HG03045 (cell line): Measurements from ENCODE around the gene SLIT1.

Experiments
- ATAC-seq: cut with Tn5 transposase; IDR thresholded peaks from one replicate; pipeline ENCODE4 v1.9.1; 2021; ENCODE audit warnings: mild to moderate bottlenecking, moderate library complexity; ENCODE audit not compliant: unreplicated experiment

Gene SLIT1

DNA sequence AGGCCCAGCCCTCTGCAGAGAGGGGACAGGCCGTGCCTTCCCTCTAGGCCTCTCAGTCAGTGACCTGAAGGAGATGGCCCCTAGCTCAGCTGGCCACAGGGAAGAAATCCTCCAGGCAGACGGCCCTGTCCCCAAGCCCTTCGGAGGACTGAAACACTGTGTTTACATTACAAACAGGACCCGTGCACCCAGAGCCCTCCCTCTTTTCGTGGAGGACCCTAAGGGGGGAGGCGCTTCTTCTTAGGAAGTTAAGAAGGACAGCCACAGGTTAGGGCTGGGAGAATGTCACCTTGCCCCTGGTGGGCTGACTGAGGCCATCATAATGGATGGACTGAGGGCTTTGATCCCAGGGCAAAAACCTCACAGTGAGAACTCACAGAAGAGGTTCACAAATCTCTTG lies 154.9 kb downstream of the SLIT1 start:
- ATAC-seq, result no peak

DNA sequence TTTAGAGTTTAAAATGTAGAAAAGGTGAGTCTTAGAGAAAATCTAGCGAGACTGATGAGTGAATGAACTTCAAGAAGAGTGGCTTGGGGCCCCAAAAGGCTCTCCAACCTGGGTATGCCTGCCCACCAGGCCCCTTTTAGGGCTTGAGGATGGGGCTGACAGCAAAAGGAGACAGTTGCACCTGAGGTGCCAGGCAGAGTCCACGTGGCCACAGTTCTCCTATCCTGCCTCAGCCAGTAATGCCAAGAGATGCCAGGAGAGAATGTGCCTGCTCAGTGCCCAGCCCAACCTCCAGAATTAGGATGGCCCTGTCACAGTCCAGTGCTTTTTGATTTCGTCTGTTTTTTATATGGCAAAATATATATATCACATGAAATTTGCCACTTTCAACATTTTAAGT lies 156.5 kb downstream of the SLIT1 start:
- ATAC-seq, result no peak

DNA sequence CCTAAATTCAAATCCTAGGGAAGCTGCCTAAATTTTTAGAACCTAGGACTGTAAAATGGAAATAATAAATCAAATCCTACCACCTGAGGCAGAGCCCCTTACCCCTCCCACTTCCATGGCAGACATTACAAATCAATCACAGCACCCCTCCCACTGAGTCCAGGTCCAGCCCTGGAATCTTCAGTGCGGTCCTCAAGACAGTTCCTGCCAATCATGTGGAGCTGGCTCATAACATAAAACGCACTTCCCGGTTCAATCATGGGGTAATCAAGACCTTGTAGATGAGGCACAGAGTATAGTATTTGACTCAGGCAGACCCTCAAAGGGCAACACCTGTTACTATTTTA lies 157.0 kb downstream of the SLIT1 start:
- ATAC-seq, result no peak

DNA sequence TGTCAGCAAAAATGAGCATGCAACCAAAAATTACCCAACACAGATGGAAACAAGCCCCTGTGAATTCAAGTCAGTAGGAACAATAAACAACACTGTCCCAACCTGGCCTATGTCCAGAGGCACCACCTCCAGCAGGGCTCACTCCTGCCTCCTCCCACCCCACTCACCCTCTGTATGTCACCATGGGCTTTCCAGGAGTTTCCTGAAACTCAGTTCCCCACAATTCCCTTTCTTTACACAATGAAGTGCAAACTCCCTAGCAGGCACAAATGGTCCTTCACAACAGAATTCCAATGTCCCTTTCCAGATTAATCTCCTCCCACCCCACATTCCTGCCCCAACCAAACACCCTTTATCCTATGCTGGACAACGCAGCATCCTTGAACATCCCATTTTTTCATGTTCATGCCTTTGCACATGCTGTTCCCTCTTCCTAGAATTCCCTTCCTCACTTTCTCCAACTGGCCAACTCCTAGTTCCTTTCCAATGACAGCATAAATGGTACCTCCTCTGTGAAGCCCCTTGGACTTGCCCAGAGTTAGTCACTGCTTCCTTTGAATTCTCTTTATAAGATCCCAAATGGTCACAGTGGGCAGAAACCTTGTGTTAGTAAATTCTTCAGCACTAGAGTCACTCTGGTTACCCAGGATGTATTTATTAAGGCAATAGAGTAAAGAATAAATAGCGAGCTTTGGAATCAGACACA lies 157.5 kb downstream of the SLIT1 start:
- no peak for ATAC-seq

DNA sequence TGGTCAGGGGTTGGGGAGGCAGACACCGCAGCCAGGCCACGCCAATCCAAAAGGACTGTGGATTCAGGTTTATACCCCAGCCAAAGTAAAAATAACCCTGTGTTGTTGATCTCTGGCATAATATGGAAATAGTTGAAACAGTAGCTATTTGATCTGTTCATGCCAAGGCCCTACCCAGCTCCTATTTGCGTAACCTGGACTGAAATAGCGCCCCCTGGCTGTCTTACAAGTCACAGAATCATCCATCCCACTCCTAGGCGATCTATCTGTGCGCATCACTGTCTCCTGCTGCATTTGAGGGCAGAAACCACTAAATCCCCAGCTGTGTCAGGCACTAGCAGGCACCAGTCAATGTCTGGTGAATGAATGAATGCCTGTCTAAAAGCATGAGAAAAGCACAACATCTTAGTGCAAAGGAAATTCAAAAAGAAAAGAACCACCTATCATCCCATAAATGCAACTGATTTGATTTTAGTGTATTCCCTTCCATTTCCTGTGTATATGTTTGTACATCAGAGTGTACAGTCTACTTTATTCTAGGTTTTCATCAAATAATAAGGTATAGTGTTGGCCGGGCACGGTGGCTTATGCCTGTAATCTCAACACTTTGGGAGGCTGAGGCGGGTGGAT lies 160.0 kb downstream of the SLIT1 start:
- no peak for ATAC-seq

DNA sequence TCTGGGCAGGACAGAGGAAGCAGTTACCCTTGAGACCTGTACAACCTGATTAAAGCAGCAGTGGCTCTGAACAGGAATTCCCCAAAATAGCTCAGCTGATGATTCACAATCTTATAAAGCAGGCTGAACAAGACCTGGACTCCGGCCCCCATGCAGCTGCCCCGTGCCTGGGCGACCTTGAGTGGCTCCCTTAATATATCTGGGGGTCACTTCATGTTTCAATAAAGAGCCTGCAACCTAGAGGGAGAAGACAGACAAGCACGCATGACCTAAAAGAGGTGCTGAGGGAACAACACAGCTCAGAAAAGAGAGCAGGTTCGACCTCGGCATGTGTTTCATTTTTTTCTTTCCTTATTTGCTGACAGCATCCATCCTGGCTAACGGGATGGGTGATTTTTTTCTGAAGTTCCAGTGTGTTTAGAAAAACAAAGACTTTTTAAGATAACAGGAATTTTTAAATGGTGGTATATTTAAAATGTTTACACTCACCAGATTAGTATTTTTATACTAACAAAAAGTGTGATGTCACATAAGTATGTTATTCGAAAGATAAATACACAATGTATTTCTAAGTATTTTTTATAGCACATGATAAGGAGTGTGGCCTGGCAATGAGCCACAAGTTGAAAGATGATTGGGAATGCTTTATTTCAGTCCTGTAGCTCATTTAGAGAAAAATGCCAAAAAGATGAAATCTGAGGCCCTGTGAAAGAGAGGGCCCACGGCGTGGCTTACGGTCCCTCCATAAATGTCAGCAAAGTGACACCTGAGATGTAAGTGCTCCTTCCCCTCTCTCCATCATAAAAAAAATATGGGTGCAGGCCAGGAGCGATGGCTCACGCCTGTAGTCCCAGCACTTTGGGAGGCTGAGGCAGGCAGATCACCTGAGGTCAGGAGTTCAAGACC lies 161.3 kb downstream of the SLIT1 start:
- ATAC-seq, result no peak

DNA sequence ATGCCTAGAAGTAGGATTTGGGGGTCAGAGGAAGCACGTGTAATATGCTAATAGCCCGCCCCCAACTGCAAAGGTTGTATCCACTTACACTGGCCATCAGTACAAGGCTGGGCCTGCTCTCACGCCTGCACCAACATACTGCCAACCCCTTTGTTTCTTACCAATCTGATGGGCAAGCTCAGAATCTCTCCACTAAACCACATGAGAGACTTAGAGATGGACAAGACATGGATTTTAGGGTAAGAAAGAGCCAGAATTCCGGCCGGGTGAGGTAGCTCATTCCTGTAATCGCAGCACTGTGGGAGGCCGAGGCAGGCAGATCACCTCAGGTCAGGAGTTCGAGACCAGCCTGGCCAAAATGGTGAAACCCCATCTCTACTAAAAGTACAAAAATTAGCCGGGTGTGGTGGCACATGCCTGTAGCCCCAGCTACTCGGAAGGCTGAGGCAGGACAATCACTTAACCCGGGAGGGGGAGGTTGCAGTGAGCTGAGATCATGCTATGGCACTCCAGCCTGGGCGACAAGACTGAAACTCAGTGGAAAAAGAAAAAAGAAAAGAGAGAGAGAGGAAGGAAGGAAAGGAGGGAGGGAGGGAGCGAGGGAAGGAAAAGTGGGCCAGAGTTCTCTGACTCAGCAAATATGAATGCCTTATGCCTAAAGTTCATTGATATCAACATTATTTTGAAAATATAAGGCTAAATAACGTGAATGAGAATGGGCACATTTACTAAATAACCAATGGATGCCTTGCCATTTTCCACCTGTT lies 162.2 kb downstream of the SLIT1 start:
- ATAC-seq, result no peak

DNA sequence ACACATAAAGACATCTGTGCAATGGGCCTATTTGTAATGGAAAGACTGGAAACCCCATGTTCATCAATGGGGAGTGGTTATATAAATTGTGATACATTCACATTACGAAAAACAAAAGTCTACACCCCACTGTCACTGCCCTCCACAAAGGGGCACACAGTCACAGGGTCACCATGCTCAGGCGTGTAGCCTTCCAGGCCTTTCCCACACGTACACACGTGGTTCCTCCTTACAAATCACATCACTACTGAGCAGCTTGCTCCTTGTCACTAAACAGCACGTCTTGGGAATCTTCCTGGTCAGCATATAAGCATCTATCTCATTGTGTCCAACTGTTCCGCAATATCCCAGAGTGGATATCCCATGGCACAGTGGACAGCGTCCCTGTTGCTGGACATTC lies 163.1 kb downstream of the SLIT1 start:
- ATAC-seq, result no peak

DNA sequence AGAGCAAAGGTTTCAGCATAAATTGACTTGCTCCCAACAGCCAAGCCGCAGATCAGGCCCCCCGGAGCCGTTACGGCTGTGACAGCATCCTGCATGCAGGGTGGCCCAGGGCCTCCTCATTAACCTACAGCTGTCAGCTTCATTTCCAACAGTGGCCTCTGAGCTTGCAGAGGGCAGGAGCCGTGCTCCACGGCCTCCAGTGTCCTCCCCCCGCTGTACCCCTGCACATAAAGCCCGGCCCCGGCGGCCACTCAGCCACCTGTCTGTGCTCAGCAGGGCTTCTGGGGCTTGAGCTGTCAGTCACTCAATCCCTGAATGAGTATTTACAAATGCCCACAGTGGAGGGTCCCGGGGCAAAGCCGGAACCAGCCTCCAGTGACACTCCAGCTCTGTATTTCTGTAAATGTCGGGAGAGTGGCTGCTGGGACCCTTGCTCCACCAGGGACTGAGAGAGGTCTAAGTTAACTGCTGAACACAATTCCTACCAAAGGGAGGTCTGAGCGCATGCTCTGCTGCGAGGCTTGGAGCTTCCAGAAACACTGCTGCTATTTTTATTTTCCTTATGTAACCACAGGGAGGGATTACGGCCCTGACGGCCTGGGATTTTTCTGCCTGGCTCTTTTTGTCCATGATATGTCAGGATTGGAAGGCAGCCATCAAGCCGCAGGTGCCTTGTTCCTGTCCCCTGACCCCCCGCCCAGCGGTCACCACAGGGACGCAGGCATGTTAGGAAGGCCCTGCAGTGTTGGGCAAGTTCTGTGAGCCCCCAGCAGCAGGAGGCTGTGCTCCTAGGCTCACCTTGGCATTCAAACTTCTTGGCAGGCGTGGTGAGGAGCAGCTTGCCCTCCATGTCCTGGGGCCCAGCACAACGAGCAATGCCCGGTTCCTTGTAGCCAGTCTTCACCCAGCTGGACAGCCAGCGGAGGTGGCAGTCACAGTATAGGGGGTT lies 165.0 kb downstream of the SLIT1 start:
- ATAC-seq, result no peak

DNA sequence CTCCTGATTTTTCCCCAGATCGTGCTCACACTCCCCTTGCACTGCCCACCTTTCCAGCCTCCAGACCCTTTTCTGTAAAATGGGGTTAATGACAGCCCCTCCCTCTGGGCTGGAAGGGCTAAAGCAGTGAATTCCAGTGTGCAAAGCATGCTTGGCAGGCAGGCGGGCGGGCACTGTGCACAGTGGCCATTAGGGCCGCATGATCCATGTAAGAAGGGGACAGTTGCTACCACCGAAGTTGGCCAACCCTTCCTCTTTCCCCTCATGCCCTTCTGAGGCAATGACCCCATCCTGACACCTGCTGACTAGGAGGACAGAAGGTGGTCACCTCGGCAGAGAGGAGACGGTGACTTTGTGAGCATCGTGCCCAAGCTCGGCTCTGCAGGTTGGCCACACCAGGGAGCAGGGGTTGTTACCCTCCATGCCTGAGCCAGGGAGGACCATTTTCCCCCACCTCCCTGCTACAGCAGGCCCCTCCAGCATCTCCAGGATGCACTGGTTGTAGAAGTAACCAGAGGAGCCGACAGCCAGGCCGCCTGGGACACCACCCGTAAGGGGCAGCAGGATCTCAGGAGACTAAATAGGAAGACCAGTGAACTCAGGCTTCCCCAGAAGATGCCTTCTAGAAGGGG lies 166.4 kb downstream of the SLIT1 start:
- no peak for ATAC-seq

DNA sequence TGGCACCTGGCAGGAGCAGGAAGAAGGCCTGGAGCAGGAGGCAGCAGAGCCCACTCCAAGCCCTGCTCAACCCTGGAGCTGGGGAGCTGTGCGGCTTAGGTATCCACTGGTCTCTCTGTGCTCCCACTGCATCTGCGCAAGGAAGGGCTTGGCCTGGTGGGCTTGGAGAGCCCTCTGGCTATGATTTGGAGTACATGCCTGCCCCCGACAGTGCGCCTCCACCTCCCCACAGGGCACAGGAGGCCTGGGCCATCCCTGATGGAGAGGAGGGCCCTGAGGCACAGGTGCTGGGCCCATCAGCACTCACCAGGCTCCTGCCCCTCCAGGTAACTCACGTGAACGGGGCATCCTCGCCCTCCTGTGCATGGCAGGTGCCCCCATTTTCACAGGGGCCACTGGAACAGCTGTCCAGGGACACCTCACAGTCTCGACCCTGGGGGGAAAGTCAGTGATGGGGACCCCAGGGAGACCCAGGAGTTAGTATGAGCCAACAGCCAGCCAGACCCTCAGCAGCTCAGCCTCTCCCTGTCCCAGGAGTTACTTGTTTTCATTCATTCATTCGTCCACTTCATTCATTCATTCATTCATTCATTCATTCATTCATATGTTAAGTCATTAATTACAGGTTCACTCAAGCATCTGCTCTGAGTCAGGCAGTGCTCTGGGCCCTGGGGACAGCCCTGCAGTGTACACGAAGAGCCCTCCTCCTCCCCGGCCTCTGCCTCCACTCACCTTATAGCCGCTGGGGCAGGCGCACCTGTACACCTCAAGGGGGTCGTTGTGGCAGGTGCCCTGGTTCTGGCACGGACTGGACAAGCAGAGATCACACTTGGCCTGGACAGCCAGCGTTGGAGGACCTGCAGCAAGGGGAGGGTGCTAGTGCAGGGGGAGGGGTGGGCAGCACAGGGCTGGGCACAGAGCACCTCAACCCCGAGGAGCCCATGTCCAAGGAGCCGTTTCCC lies 167.2 kb downstream of the SLIT1 start:
- ATAC-seq, result no peak

DNA sequence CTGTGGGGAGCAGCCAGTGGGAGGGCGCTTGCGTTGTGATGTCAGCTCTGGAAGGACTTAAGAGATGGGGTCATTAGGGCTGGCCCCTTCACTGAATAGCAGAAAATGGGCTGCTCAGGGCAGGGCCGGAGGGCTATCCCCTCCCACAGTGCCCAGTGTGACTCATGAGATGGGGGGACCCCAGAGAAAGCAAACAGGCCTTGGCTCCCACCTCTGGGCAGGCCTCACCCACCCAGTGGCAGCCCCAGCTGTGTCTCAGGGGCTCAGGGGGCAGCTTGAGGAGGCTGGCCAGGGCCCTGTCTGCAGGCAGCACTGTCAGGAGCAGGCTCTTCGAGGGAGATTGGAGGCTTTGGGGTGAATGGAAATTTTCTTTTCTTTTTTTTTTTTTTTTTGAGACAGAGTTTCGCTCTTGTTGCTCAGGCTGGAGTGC lies 168.3 kb downstream of the SLIT1 start:
- ATAC-seq, result no peak

DNA sequence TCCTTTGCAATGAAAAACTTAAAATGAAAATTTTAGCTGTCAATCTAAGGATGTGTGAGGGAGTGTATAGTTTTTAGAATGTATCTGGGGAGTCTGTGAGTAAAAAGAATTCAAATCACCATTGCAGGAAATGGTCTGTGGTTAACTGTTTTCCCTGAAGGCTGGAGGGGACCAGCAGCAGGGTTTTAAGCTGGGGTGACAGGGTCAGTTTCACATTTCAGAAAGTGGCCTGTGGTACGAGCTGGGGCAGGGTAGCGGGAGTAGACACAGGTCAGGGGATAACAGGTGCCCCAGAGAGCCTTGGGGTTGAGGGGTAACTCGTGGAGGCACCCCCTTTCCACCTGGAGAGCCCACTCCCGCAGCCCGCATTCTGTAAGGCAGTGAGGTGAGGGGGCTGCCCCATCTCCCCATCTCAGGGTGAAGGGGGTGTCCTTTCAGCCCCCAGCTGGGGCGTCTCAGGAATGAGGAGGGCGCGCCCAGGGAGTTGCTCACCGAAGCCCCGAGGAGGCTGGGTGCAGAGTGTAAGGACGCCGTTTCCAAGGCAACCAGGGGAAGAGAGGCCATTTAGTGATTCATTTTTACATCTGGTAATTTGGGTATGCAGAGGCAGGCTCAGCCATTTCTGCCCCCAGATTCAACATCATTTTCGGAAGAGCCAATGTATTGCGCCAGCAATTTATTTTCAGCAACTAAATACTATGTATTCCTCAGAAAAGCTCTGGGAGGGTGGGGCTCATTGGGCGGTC lies 168.9 kb downstream of the SLIT1 start:
- peak; percentile 68 for ATAC-seq

DNA sequence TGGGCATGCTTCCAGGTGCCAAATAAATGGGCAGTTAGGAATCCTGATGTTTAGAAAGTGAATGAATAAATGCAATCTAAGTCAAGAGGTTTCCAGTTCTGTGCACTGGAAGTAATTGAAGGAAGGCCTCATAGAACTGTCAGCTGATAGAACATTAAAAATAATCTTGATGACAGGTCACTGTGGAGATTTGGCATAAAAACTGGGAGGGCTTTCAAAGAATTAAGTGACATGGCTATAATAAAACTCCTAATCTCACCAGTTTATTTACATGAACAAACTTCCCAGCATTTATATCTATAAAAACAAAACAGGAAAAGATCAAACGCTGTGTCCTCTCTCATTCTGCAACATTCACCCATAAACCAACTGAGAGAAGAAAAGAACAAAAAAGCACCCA lies 170.5 kb downstream of the SLIT1 start:
- no peak for ATAC-seq

DNA sequence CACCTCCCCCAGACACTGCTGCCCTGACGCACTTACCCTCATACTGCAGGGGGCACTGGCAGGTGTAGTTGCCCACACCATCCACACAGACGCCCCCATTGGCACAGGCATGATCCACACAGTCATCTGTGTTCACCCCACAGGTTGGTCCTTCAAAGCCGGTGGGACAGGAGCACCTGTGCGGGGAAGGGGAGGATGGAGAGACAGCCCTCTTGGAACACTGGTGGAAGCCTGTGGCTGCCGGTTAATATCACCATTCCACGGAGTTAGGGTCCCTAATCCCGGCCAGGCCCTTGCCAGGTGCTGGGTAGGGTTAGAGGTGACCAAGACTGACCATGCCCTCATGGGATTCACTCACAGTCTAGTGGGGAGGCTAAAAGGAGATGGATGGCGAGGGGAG lies 171.8 kb downstream of the SLIT1 start:
- ATAC-seq, result no peak

DNA sequence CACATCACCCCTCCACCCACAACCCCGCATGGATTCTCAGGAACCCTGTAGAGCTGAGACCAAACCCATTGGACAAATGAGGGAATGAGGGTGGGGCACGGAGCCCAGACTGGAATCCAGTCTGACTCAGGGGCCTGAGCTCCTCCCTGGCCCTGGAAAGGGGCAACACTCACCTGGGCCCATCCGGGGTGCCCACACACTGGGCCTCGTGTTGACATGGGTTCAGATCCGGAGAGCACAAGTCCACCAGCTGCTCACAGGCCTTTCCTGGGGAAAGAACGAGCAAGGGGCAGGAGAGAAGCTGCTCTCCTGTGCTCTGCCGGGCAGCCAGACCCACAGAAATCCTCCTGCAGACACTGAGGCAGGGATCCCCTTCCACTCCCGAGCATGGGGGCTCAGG lies 172.2 kb downstream of the SLIT1 start:
- ATAC-seq, result no peak

DNA sequence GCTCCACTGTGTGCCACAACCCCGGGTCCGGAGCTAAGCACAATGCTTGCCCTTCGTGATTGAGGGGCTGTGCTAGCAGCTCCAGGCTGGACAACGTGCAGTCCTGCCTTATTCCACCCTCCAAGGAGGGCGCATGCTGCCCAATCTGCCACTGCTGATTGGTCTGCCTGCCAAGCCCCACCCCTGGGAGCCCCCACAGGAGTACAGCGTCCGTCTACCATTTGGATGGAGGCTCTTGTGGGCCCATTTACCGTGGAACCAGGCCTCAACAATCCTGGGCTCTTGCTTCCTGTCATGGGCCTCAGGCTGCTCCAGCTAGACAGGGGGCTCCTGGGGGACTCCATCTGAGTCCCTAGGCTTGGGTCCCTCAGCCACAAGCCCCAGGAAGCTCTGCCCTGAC lies 173.3 kb downstream of the SLIT1 start:
- ATAC-seq, result no peak

DNA sequence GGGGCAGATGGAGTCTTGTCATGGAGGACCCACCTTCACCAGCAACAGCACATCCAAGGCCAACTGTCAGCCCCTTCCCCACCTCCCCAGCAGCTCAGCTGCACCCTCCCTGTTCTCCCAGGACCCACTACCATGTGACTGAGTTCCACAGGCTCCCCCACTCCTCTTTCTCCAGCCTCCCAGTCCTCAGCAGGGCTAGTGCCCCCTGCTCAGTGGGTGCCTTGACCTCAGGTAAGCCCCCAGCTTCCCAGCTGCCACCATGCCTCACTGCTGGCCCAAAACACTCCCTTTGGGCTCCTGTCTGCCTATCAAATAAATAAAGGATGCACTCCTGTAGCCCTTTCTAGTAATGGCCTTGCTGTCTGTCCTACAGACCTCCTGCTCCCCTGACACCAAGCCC lies 174.4 kb downstream of the SLIT1 start:
- no peak for ATAC-seq
